ENCODE results near the gene GJB1. TPM values are rescaled to one million over a fixed set of nuclear protein-coding genes. Genes with fewer than 3 reads are reported as not detected.

GJB1 gene
- total and polyA plus RNA-seq, 9 of the 15 experiments (the other 6 are each of a cell fraction or from before 2014, with no cell fraction given), result 0.11 TPM; not detected in 8

DNA sequence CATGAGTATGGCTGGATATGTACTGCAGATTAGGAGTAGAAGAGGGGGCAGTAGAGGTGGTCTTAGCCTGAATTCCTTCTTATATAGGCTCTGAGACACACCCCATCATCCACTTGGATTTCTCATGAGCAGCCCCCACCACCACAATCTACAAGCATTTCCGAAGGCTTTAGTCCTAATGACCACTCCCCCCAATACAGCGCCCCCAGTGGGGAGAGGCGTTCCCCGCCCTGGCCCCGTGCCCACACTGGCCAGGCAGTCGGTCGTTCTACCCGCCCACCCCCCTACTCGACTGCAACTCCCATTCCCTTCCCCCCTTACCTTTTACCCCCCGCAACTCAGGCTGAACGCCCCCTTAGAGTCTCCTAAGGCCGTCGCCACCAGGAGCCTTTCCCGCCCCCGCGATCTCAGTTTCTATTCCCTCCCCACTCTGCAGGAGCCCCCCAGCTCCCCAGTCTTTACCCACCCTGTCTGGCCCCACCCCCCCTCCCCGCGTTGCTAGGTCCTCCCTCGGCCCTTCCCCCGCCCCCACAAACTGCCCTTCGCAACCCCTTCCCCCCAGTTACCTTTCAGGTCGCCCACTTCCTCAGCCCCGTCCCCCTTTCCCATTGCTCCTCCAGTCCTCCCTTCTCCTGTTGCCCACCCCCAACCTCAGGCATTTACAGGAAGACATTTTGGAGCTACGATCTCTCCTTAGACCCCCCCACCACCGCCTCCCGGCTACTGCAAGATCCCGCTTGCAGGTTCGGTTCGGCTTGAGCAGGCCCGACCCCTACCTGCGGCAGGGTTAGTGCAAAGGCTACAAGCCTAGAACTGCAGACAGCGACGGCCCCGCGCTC is 30.4 kb downstream of the GJB1 start (continued):
- TF ChIP-seq, protein P1, sequence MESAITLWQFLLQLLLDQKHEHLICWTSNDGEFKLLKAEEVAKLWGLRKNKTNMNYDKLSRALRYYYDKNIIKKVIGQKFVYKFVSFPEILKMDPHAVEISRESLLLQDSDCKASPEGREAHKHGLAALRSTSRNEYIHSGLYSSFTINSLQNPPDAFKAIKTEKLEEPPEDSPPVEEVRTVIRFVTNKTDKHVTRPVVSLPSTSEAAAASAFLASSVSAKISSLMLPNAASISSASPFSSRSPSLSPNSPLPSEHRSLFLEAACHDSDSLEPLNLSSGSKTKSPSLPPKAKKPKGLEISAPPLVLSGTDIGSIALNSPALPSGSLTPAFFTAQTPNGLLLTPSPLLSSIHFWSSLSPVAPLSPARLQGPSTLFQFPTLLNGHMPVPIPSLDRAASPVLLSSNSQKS (CRISPR knock-in tag; IDR thresholded peaks at IDR 0.05), result no peak
- peak; percentile 96 for TF ChIP-seq NFIC (IDR thresholded peaks at IDR 0.05)
- TF ChIP-seq, protein P2, sequence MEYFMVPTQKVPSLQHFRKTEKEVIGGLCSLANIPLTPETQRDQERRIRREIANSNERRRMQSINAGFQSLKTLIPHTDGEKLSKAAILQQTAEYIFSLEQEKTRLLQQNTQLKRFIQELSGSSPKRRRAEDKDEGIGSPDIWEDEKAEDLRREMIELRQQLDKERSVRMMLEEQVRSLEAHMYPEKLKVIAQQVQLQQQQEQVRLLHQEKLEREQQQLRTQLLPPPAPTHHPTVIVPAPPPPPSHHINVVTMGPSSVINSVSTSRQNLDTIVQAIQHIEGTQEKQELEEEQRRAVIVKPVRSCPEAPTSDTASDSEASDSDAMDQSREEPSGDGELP (CRISPR knock-in tag; IDR thresholded peaks at IDR 0.05; ENCODE audit: borderline replicate concordance), result no peak
- TF ChIP-seq PHF8 (IDR thresholded peaks at IDR 0.05; ENCODE audit: borderline replicate concordance, low read length), result peak; percentile 44; the same call in 1 of the 2 replicates
- TF ChIP-seq, protein P3, sequence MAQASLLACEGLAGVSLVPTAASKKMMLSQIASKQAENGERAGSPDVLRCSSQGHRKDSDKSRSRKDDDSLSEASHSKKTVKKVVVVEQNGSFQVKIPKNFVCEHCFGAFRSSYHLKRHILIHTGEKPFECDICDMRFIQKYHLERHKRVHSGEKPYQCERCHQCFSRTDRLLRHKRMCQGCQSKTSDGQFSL (CRISPR knock-in tag; IDR thresholded peaks at IDR 0.05), result peak; percentile 78; the same call in 1 of the 2 replicates
- TF ChIP-seq, protein P3 (tag; IDR thresholded peaks at IDR 0.05), result peak in 1 of 2 experiments; percentile 74; a peak in 2 of 4 replicates
- TF ChIP-seq HNRNPH1 (optimal IDR thresholded peaks at IDR 0.05; ENCODE audit: low read depth, low read length), result no peak
- TF ChIP-seq ARID1B (IDR thresholded peaks at IDR 0.05), result no peak
- TF ChIP-seq HDAC8 (tag; IDR thresholded peaks at IDR 0.05), result no peak
- TF ChIP-seq, protein P4, sequence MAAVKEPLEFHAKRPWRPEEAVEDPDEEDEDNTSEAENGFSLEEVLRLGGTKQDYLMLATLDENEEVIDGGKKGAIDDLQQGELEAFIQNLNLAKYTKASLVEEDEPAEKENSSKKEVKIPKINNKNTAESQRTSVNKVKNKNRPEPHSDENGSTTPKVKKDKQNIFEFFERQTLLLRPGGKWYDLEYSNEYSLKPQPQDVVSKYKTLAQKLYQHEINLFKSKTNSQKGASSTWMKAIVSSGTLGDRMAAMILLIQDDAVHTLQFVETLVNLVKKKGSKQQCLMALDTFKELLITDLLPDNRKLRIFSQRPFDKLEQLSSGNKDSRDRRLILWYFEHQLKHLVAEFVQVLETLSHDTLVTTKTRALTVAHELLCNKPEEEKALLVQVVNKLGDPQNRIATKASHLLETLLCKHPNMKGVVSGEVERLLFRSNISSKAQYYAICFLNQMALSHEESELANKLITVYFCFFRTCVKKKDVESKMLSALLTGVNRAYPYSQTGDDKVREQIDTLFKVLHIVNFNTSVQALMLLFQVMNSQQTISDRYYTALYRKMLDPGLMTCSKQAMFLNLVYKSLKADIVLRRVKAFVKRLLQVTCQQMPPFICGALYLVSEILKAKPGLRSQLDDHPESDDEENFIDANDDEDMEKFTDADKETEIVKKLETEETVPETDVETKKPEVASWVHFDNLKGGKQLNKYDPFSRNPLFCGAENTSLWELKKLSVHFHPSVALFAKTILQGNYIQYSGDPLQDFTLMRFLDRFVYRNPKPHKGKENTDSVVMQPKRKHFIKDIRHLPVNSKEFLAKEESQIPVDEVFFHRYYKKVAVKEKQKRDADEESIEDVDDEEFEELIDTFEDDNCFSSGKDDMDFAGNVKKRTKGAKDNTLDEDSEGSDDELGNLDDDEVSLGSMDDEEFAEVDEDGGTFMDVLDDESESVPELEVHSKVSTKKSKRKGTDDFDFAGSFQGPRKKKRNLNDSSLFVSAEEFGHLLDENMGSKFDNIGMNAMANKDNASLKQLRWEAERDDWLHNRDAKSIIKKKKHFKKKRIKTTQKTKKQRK (IDR thresholded peaks at IDR 0.05; ENCODE audit: borderline replicate concordance, low read depth, low read length), result no peak
- TF ChIP-seq HDAC6 (IDR thresholded peaks at IDR 0.05; ENCODE audit: low read depth, low read length), result no peak
- 0 out of 2 replicates have a peak, but pooled peaks have one; percentile 10 for TF ChIP-seq ZFX (CRISPR knock-in tag; IDR thresholded peaks at IDR 0.05)
- peak in 1 of 2 experiments; percentile 32; a peak in 1 of 4 replicates for TF ChIP-seq MAZ (CRISPR knock-in tag; conservative IDR thresholded peaks at IDR 0.05 in 1 of 2, IDR thresholded peaks at IDR 0.05 in 1 of 2)

Measured in K562 (cell line).